MM.1S (cell line): Measurements from ENCODE around the gene TNFRSF14.

Experiments used
- CTCF ChIP-seq: fragments of 300-600 bp; sonication (generic); IDR thresholded peaks from 2 replicates; pipeline ENCODE4 v1.5.1; 2016; ENCODE audit warnings: antibody characterized with exemption, low read length, mixed read lengths
- EZH2phosphoT487 ChIP-seq: fragments of 300-600 bp; sonication (generic); IDR thresholded peaks from 2 replicates; pipeline ENCODE4 v1.6.1; 2018; ENCODE audit warnings: antibody characterized with exemption, low read length

- no peak for TF ChIP-seq CTCF
- TF ChIP-seq EZH2phosphoT487 = no peak
These were observed 37.0 kb upstream of the TNFRSF14 start for GRCh38 chr1:2519029-2519685.
